Progenitor cell of endocrine pancreas (in vitro differentiated cells): ENCODE measurements around the gene CNTNAP5. TPM values are rescaled to one million over a fixed set of nuclear protein-coding genes. Genes with fewer than 3 reads are reported as not detected.
"Not testable (repeated sequence)": the region's sequence is repeated elsewhere in the genome, so short reads cannot be mapped to it uniquely, and the experiment has no call there.

ENCODE experiments used
- DNase-seq: peaks from one replicate; pipeline ENCODE4 v3.0.0; 2021; ENCODE audit warnings: low spot score; ENCODE audit not compliant: unreplicated experiment
- H3K27ac Mint-ChIP-seq: 2 replicates; pipeline ENCODE4 v1.8.0; 2021; ENCODE audit warnings: mild to moderate bottlenecking, moderate library complexity, mixed read lengths
- H3K27me3 Mint-ChIP-seq: 2 replicates; pipeline ENCODE4 v1.8.0; 2021; ENCODE audit warnings: mixed read lengths
- H3K36me3 Mint-ChIP-seq: 2 replicates; pipeline ENCODE4 v1.8.0; 2022; ENCODE audit warnings: mixed read lengths; ENCODE audit not compliant: insufficient read depth
- H3K4me1 Mint-ChIP-seq: 2 replicates; pipeline ENCODE4 v1.8.0; 2021; ENCODE audit warnings: low read depth, mixed read lengths
- H3K4me3 Mint-ChIP-seq: 2 replicates; pipeline ENCODE4 v1.8.0; 2021; ENCODE audit warnings: low read depth, mild to moderate bottlenecking, moderate library complexity, mixed read lengths
- H3K9me3 Mint-ChIP-seq: 2 replicates; pipeline ENCODE4 v1.8.0; 2021; ENCODE audit warnings: low read depth, mixed read lengths
- CTCF ChIP-seq: fragments of 200-600 bp; sonication (generic); IDR thresholded peaks from one replicate; pipeline ENCODE4 v1.5.0; 2021; ENCODE audit warnings: antibody characterized with exemption, mild to moderate bottlenecking; ENCODE audit not compliant: unreplicated experiment
- total RNA-seq: library from RNA; stranded (reverse); gene quantifications from 2 replicates; pipeline ENCODE4 v1.2.1, GENCODE V29; 2021

Gene CNTNAP5
- total RNA-seq, 1 donor from 2014 or later, result 5.3 TPM

GRCh38 chr2:124339709-124340108, 314.6 kb downstream of the CNTNAP5 start:
- Mint-ChIP-seq H3K36me3 (no peaks in the 10 kb centered on the region), H3K27ac (no peak overlapping the region), H3K9me3 (peaks cover 9% of the 10 kb centered on the region), H3K4me3 (no peak overlapping the region), H3K4me1 (peaks cover 2% of the 10 kb centered on the region), H3K27me3 (no peaks in the 10 kb centered on the region)
- TF ChIP-seq CTCF, result no peak
- DNase-seq, result no peak

GRCh38 chr2:124343827-124344498, 318.9 kb downstream of the CNTNAP5 start:
- H3K4me3 Mint-ChIP-seq, result no peak overlapping the region
- peak overlapping the region; percentile 57 for H3K27ac Mint-ChIP-seq
- peaks cover 6% of the 10 kb centered on the region for H3K9me3 Mint-ChIP-seq
- no peak for TF ChIP-seq CTCF
- H3K4me1 Mint-ChIP-seq, result peaks cover 4% of the 10 kb centered on the region
- no peak for DNase-seq
- H3K36me3 Mint-ChIP-seq, result no peaks in the 10 kb centered on the region
- no peaks in the 10 kb centered on the region for H3K27me3 Mint-ChIP-seq

- Mint-ChIP-seq H3K9me3 (peaks cover 4% of the 10 kb centered on the region), H3K4me3 (no peak overlapping the region), H3K27ac (no peak overlapping the region), H3K4me1 (peaks cover 4% of the 10 kb centered on the region), H3K27me3 (no peaks in the 10 kb centered on the region), H3K36me3 (no peaks in the 10 kb centered on the region)
- no peak for DNase-seq
- TF ChIP-seq CTCF, result no peak
Observed at GRCh38 chr2:124347209-124347608, 322.1 kb downstream of the CNTNAP5 start.

GRCh38 chr2:124353656-124354055, 328.6 kb downstream of the CNTNAP5 start:
- H3K9me3 Mint-ChIP-seq, result no peaks in the 10 kb centered on the region
- no peak for TF ChIP-seq CTCF
- DNase-seq, result no peak
- no peak overlapping the region for H3K4me3 Mint-ChIP-seq
- H3K4me1 Mint-ChIP-seq, result peaks cover 9% of the 10 kb centered on the region
- no peaks in the 10 kb centered on the region for H3K27me3 Mint-ChIP-seq
- no peaks in the 10 kb centered on the region for H3K36me3 Mint-ChIP-seq
- no peak overlapping the region for H3K27ac Mint-ChIP-seq

- no peak for TF ChIP-seq CTCF
- Mint-ChIP-seq H3K9me3 (no peaks in the 10 kb centered on the region), H3K4me1 (peaks cover 9% of the 10 kb centered on the region), H3K27me3 (no peaks in the 10 kb centered on the region), H3K4me3 (no peak overlapping the region), H3K27ac (no peak overlapping the region), H3K36me3 (no peaks in the 10 kb centered on the region)
- no peak for DNase-seq
Observed at GRCh38 chr2:124354466-124354865, 329.4 kb downstream of the CNTNAP5 start.

- H3K27ac Mint-ChIP-seq, DNase-seq, H3K36me3 Mint-ChIP-seq, H3K9me3 Mint-ChIP-seq, H3K4me3 Mint-ChIP-seq, H3K4me1 Mint-ChIP-seq, H3K27me3 Mint-ChIP-seq: not testable (repeated sequence)
Observed at GRCh38 chr2:124361966-124362365, 336.9 kb downstream of the CNTNAP5 start.
